ENCODE data around the gene GP1BA. TPM values are rescaled to one million over a fixed set of nuclear protein-coding genes. Genes with fewer than 3 reads are reported as not detected.

Gene GP1BA
- total RNA-seq, 1 experiment from 2014 or later = 0.15 TPM

GRCh38 chr17:4953451-4953961 lies 21.4 kb downstream of the GP1BA start:
- ATAC-seq (no peak), DNase-seq (ENCODE audit: low read depth, low spot score) (no peak)
- no peaks in the 10 kb centered on the region for H3K27me3 ChIP-seq (ENCODE audit: control insufficient read depth, insufficient read depth, low read length)
- CTCF ChIA-PET = no interaction called here
- peaks cover 16% of the 10 kb centered on the region for H3K4me1 ChIP-seq (ENCODE audit: control insufficient read depth, insufficient read depth, low read length)
- H3K27ac ChIP-seq (ENCODE audit: low read length) = 0 out of 2 replicates have a peak overlapping the region, but pooled peaks have one; percentile 23
- TF ChIP-seq REST (IDR thresholded peaks at IDR 0.05; ENCODE audit: insufficient read depth in 1 of 2, low read depth in 2 of 2, low read length in 1 of 2) = no peak
- no peak for TF ChIP-seq SIN3A (IDR thresholded peaks at IDR 0.05; ENCODE audit: borderline replicate concordance, insufficient read depth, low read depth, low read length)
- TF ChIP-seq TCF7L2 (IDR thresholded peaks at IDR 0.05; ENCODE audit: low read depth, low read length) = no peak
- no peak for TF ChIP-seq CTCF (IDR thresholded peaks at IDR 0.05)
- TF ChIP-seq POLR2AphosphoS5 (IDR thresholded peaks at IDR 0.05; ENCODE audit: low read depth, low read length) = no peak
- H3K4me3 ChIP-seq (ENCODE audit: low read depth in 2 of 2, low read length in 2 of 2) = no peak overlapping the region
- no peaks in the 10 kb centered on the region for H3K9me3 ChIP-seq (ENCODE audit: control insufficient read depth, insufficient read depth, low read depth, low read length)
- H3K36me3 ChIP-seq (ENCODE audit: control insufficient read depth, insufficient read depth, low read length) = no peaks in the 10 kb centered on the region; the same call in 1 of the 2 replicates
- intact Hi-C loops (cut with micrococcal nuclease; ENCODE audit: unreplicated experiment) = no loop called here
- no TSS peak for BruUV-seq (replicated peaks)
- in situ Hi-C loops (cut with HindIII; ENCODE audit: low pct_unique_long_range_greater_than_20kb, low sequenced_read_pairs) = no loop called here
- POLR2A ChIA-PET = no interaction called here

- in situ Hi-C loops (cut with HindIII; ENCODE audit: low pct_unique_long_range_greater_than_20kb, low sequenced_read_pairs) = no loop called here
- POLR2A ChIA-PET = interaction anchor here (0.6 kb wide), 1 partner anchor 18 kb away, joined by 16 read pairs; no protein-coding TSS in a partner anchor
- no peaks in the 10 kb centered on the region for H3K36me3 ChIP-seq (ENCODE audit: control insufficient read depth, insufficient read depth, low read length)
- H3K27ac ChIP-seq (ENCODE audit: low read length) = no peak overlapping the region
- H3K27me3 ChIP-seq (ENCODE audit: control insufficient read depth, insufficient read depth, low read length) = no peaks in the 10 kb centered on the region
- intact Hi-C loops (cut with micrococcal nuclease; ENCODE audit: unreplicated experiment) = no loop called here
- peaks cover 16% of the 10 kb centered on the region for H3K4me1 ChIP-seq (ENCODE audit: control insufficient read depth, insufficient read depth, low read length)
- CTCF ChIA-PET = no interaction called here
- H3K4me3 ChIP-seq (ENCODE audit: low read depth in 2 of 2, low read length in 2 of 2) = no peak overlapping the region
- TF ChIP-seq TCF7L2 (IDR thresholded peaks at IDR 0.05; ENCODE audit: low read depth, low read length) (no peak), CTCF (IDR thresholded peaks at IDR 0.05) (no peak), REST (IDR thresholded peaks at IDR 0.05; ENCODE audit: insufficient read depth in 1 of 2, low read depth in 2 of 2, low read length in 1 of 2) (no peak), SIN3A (IDR thresholded peaks at IDR 0.05; ENCODE audit: borderline replicate concordance, insufficient read depth, low read depth, low read length) (no peak), POLR2AphosphoS5 (IDR thresholded peaks at IDR 0.05; ENCODE audit: low read depth, low read length) (no peak)
- ATAC-seq (no peak), DNase-seq (ENCODE audit: low read depth, low spot score) (no peak)
- BruUV-seq (replicated peaks) = no TSS peak
- H3K9me3 ChIP-seq (ENCODE audit: control insufficient read depth, insufficient read depth, low read depth, low read length) = no peaks in the 10 kb centered on the region
Measured at GRCh38 chr17:4955091-4955490, 23.0 kb downstream of the GP1BA start.
